Endothelial cell of umbilical vein (primary cell): ENCODE data around the gene CBX4. TPM values are rescaled to one million over a fixed set of nuclear protein-coding genes. Genes with fewer than 3 reads are reported as not detected.

Source experiments
- BruUV-seq: library from RNA; stranded (reverse); fragments of 400-500 nt; replicated peaks from 2 replicates; lab custom pipeline; 2021; lab: Mats Ljungman, UMichigan
- CTCF ChIA-PET: fragments of 300-600, 350-600 bp; sonication (Branson Sonifier 250); formaldehyde crosslinking; loops from one replicate; lab custom pipeline; 2021; ENCODE audit warnings: antibody characterized with exemption, inconsistent platforms; lab: Charles Lee
- POLR2A ChIA-PET: fragments of 300-600, 350-600 bp; sonication (Branson Sonifier 250); formaldehyde crosslinking; loops from one replicate; lab custom pipeline; 2021; ENCODE audit warnings: antibody characterized with exemption, inconsistent platforms; lab: Charles Lee
- DNase-seq: peaks from one replicate; pipeline ENCODE4 v3.0.0-alpha.2; 2011; ENCODE audit warnings: low read depth, low spot score
- FAIRE-seq: peaks from 2 replicates; lab custom pipeline; 2011; peaks lifted over from hg19 to GRCh38; lab: Jason Lieb, UNC
- H2AFZ ChIP-seq: 2 replicates; pipeline ENCODE4 v1.6.0; 2012; ENCODE audit warnings: low read depth, low read length, control low read depth, inconsistent platforms
- H3K27ac ChIP-seq: 2 replicates; pipeline ENCODE4 v1.5.1; 2011; ENCODE audit warnings: low read depth, mild to moderate bottlenecking, control low read depth, low read length, moderate library complexity; ENCODE audit not compliant: insufficient read depth
- H3K27me3 ChIP-seq, 2 experiments: 2 replicates each; pipeline versions ENCODE4 v1.6.0 to v1.6.1; 2011; ENCODE audit warnings: low read length in 2 of 2, mixed read lengths in 1 of 2; ENCODE audit not compliant: control insufficient read depth in 2 of 2, insufficient read depth in 2 of 2
- H3K36me3 ChIP-seq, 2 experiments: 2 replicates in 1 of 2; 3 replicates in 1 of 2; pipeline ENCODE4 v1.5.1; 2011; ENCODE audit warnings: low read length in 2 of 2, mild to moderate bottlenecking in 1 of 2, moderate library complexity in 1 of 2; ENCODE audit not compliant: control insufficient read depth in 2 of 2, insufficient read depth in 2 of 2; ENCODE audit errors: extremely low read depth in 1 of 2
- H3K4me1 ChIP-seq: 3 replicates; pipeline ENCODE4 v1.5.1; 2011; ENCODE audit warnings: mild to moderate bottlenecking, low read length; ENCODE audit not compliant: control insufficient read depth, insufficient read depth; ENCODE audit errors: extremely low read depth
- H3K4me2 ChIP-seq: 2 replicates; pipeline ENCODE4 v1.6.1; 2011; ENCODE audit warnings: low read length, control low read depth, mixed read lengths; ENCODE audit not compliant: insufficient read depth
- H3K4me3 ChIP-seq, 3 experiments: fragments of 200-600 bp in 1 of 3; sonication (generic), shearing (Covaris generic) in 1 of 3; replicated peaks in 1 of 3; 2 replicates each; pipeline ENCODE4 v1.5.1; 2011 to 2016; ENCODE audit warnings: control low read depth in 3 of 3, low read length in 3 of 3, mild to moderate bottlenecking in 2 of 3, inconsistent platforms in 1 of 3, low read depth in 1 of 3, moderate library complexity in 1 of 3; ENCODE audit not compliant: insufficient read depth in 1 of 3
- H3K79me2 ChIP-seq: 2 replicates; pipeline ENCODE4 v1.6.0; 2012; ENCODE audit warnings: low read length, inconsistent platforms; ENCODE audit not compliant: control insufficient read depth, insufficient read depth
- H3K9ac ChIP-seq: replicated peaks from 2 replicates; pipeline ENCODE3; 2011; ENCODE audit warnings: low read length, control low read depth; ENCODE audit not compliant: insufficient read depth; ENCODE audit errors: extremely low read depth
- H3K9me1 ChIP-seq: replicated peaks from 3 replicates; pipeline ENCODE4 v1.6.0; 2011; ENCODE audit warnings: mild to moderate bottlenecking, low read length; ENCODE audit not compliant: control insufficient read depth, insufficient read depth; ENCODE audit errors: extremely low read depth
- H3K9me3 ChIP-seq: replicated peaks from 2 replicates; pipeline ENCODE4 v1.5.1; 2012; ENCODE audit warnings: low read length, inconsistent platforms; ENCODE audit not compliant: control insufficient read depth, insufficient read depth
- H4K20me1 ChIP-seq: replicated peaks from 2 replicates; pipeline ENCODE3; 2011; ENCODE audit warnings: mild to moderate bottlenecking, low read length; ENCODE audit not compliant: control insufficient read depth, insufficient read depth; ENCODE audit errors: extremely low read depth
- EZH2 ChIP-seq: IDR thresholded peaks from 2 replicates; pipeline ENCODE4 v1.6.1; 2012; ENCODE audit warnings: borderline replicate concordance, low read depth, mild to moderate bottlenecking, moderate library complexity, low read length, inconsistent platforms; ENCODE audit not compliant: severe bottlenecking
- FOS ChIP-seq: IDR thresholded peaks from 2 replicates; pipeline ENCODE4 v1.6.1; 2011; ENCODE audit warnings: mild to moderate bottlenecking, low read length, moderate library complexity, borderline replicate concordance; ENCODE audit not compliant: insufficient read depth
- GATA2 ChIP-seq: IDR thresholded peaks from 2 replicates; pipeline ENCODE4 v1.7.0; 2011; ENCODE audit warnings: low read depth, mild to moderate bottlenecking, moderate library complexity, mixed read lengths, low read length; ENCODE audit not compliant: insufficient read length, insufficient read depth
- JUN ChIP-seq: IDR thresholded peaks from 2 replicates; pipeline ENCODE4 v1.6.1; 2011; ENCODE audit warnings: borderline replicate concordance, low read depth; ENCODE audit not compliant: insufficient read length, insufficient read depth
- MYC ChIP-seq: IDR thresholded peaks from one replicate; pipeline ENCODE4 v1.6.1; 2011; ENCODE audit warnings: mild to moderate bottlenecking, low read depth, low read length
- POLR2A ChIP-seq: IDR thresholded peaks from 2 replicates; pipeline ENCODE4 v1.6.1; 2012; ENCODE audit warnings: low read depth, mild to moderate bottlenecking, control low read depth, low read length
- POLR2AphosphoS5 ChIP-seq: IDR thresholded peaks from 2 replicates; pipeline ENCODE4 v1.6.1; 2012; ENCODE audit warnings: low read depth, mild to moderate bottlenecking, control low read depth, low read length, moderate library complexity; ENCODE audit not compliant: insufficient read depth
- dilution Hi-C: fragments of 300-500 bp; cut with MboI; formaldehyde crosslinking; loops from one replicate; pipeline ENCODE4 v1.15.0; 2019; ENCODE audit warnings: low sequenced_read_pairs; ENCODE audit not compliant: extremely low pct_ligation_motif_present
- intact Hi-C: fragments of 100-400 bp; cut with micrococcal nuclease; formaldehyde crosslinking; loops from one replicate; pipeline ENCODE4 v1.10.0; 2022
- polyA plus RNA-seq, 4 experiments: library from polyadenylated mRNA; depleted of rRNA in 3 of 4; stranded (reverse) in 3 of 4; unstranded in 1 of 4; fragments of >200 nt; gene quantifications; 2 replicates each; pipeline versions ENCODE4 v1.2.1 to v1.2.3, GENCODE V29; 2011 to 2012; ENCODE audit warnings: missing spikeins in 1 of 4
- total RNA-seq: library from RNA; stranded (reverse); gene quantifications from 2 replicates; pipeline ENCODE4 v1.2.3, GENCODE V29; 2021
- TF ChIP-seq, protein P1 (sequence below), 2 donors: IDR thresholded peaks; 1 replicate in 1 of 2; 2 replicates in 1 of 2; pipeline ENCODE4 v1.5.1; 2011; ENCODE audit warnings: low read length in 2 of 2, mild to moderate bottlenecking in 2 of 2, moderate library complexity in 2 of 2, control low read depth in 1 of 2, inconsistent platforms in 1 of 2, low read depth in 1 of 2; ENCODE audit not compliant: insufficient read depth in 1 of 2; ENCODE audit errors: extremely low read depth in 1 of 2
- TF ChIP-seq, protein P2 (sequence below): IDR thresholded peaks from 2 replicates; pipeline ENCODE4 v1.6.1; 2011; ENCODE audit not compliant: insufficient read depth, insufficient read length

The CBX4 gene
- total and polyA plus RNA-seq, 2 donors (not counting 3 experiments of a cell fraction or from before 2014, with no cell fraction given), result 7.0 to 12.3 TPM

DNA sequence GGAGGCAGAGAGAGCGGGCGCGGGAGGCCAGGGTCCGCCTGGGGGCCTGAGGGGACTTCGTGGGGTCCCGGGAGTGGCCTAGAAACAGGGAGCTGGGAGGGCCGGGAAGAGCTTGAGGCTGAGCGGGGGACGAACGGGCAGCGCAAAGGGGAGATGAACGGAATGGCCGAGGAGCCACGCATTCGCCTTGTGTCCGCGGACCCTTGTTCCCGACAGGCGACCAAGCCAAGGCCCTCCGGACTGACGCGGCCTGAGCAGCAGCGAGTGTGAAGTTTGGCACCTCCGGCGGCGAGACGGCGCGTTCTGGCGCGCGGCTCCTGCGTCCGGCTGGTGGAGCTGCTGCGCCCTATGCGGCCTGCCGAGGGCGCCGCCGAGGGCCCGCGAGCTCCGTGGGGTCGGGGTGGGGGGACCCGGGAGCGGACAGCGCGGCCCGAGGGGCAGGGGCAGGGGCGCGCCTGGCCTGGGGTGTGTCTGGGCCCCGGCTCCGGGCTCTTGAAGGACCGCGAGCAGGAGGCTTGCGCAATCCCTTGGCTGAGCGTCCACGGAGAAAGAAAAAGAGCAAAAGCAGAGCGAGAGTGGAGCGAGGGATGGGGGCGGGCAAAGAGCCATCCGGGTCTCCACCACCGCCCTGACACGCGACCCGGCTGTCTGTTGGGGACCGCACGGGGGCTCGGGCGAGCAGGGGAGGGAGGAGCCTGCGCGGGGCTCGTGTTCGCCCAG, 1.2 kb upstream of the CBX4 start:
- peak; percentile 47 for DNase-seq
- no peak overlapping the region for H2AFZ ChIP-seq
- dilution Hi-C loops (no loop called here), intact Hi-C loops (loop anchor here (5.0 kb wide), 1 partner anchor 92 kb away; no protein-coding TSS in a partner anchor)
- POLR2A ChIA-PET, result interaction anchor here (0.6 kb wide), 1 partner anchor 10 kb away, joined by 4 read pairs; no protein-coding TSS in a partner anchor
- H3K9ac ChIP-seq, result no peak overlapping the region
- no peaks in the 10 kb centered on the region for H3K9me3 ChIP-seq
- peaks cover 18% of the 10 kb centered on the region for H3K4me1 ChIP-seq
- peak; percentile 18 for TF ChIP-seq EZH2
- TF ChIP-seq, protein P1, sequence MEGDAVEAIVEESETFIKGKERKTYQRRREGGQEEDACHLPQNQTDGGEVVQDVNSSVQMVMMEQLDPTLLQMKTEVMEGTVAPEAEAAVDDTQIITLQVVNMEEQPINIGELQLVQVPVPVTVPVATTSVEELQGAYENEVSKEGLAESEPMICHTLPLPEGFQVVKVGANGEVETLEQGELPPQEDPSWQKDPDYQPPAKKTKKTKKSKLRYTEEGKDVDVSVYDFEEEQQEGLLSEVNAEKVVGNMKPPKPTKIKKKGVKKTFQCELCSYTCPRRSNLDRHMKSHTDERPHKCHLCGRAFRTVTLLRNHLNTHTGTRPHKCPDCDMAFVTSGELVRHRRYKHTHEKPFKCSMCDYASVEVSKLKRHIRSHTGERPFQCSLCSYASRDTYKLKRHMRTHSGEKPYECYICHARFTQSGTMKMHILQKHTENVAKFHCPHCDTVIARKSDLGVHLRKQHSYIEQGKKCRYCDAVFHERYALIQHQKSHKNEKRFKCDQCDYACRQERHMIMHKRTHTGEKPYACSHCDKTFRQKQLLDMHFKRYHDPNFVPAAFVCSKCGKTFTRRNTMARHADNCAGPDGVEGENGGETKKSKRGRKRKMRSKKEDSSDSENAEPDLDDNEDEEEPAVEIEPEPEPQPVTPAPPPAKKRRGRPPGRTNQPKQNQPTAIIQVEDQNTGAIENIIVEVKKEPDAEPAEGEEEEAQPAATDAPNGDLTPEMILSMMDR (IDR thresholded peaks at IDR 0.05; ENCODE audit: extremely low read depth in 1 of 2, insufficient read depth in 1 of 2, low read depth in 1 of 2, low read length in 2 of 2), result peak in 1 of 2 donors; percentile 37
- TF ChIP-seq FOS, result no peak
- no peak for TF ChIP-seq MYC
- TF ChIP-seq GATA2, result no peak
- no peak for TF ChIP-seq POLR2A
- TF ChIP-seq JUN, result no peak
- TF ChIP-seq, protein P2, sequence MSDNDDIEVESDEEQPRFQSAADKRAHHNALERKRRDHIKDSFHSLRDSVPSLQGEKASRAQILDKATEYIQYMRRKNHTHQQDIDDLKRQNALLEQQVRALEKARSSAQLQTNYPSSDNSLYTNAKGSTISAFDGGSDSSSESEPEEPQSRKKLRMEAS, result peak; percentile 42
- TF ChIP-seq POLR2AphosphoS5, result no peak
- no TSS peak for BruUV-seq
- H3K27me3 ChIP-seq, result peaks cover 30 to 46% of the 10 kb centered on the region in 2 experiments
- no peak overlapping the region for H3K4me2 ChIP-seq
- H3K36me3 ChIP-seq, result no peaks in the 10 kb centered on the region
- H4K20me1 ChIP-seq, result no peaks in the 10 kb centered on the region
- no peaks in the 10 kb centered on the region for H3K9me1 ChIP-seq
- H3K27ac ChIP-seq, result no peak overlapping the region
- CTCF ChIA-PET, result interaction anchor here (0.9 to 5.5 kb wide), 13 partner anchors 22 to 148 kb away, joined by 3 to 59 read pairs (median 9); partner anchors contain the start of gene CBX8
- H3K79me2 ChIP-seq, result no peaks in the 10 kb centered on the region
- no peak overlapping the region for H3K4me3 ChIP-seq
- FAIRE-seq, result no peak
